BE2C (cell line): ENCODE measurements around the gene ZFP30.

Experiments
- DNase-seq: peaks from one replicate; pipeline ENCODE4 v3.0.0-alpha.2; 2020
- H3K27me3 ChIP-seq: fragments of 250-450 bp; sonication (Bioruptor Pico); 2 replicates; pipeline ENCODE4 v1.5.1; 2020; ENCODE audit warnings: mild to moderate bottlenecking
- H3K36me3 ChIP-seq: fragments of 250-450 bp; sonication (Bioruptor Pico); 2 replicates; pipeline ENCODE4 v1.5.1; 2020; ENCODE audit warnings: mild to moderate bottlenecking
- H3K4me1 ChIP-seq: fragments of 250-450 bp; sonication (Bioruptor Pico); 2 replicates; pipeline ENCODE4 v1.5.1; 2020
- H3K4me3 ChIP-seq: 2 replicates; pipeline ENCODE4 v1.5.1; 2011; ENCODE audit warnings: low read depth, low read length
- H3K9me3 ChIP-seq: fragments of 250-450 bp; sonication (Bioruptor Pico); 2 replicates; pipeline ENCODE4 v1.5.1; 2020
- CTCF ChIP-seq: IDR thresholded peaks from 2 replicates; pipeline ENCODE4 v1.5.1; 2012; ENCODE audit warnings: mild to moderate bottlenecking, low read depth, low read length

ZFP30 gene

GRCh38 chr19:37583340-37583739 lies 71.9 kb downstream of the ZFP30 start:
- DNase-seq, result no peak
- TF ChIP-seq CTCF, result peak; percentile 17
- Histone ChIP-seq H3K4me1 (no peaks in the 10 kb centered on the region), H3K27me3 (no peaks in the 10 kb centered on the region), H3K36me3 (peaks cover 4% of the 10 kb centered on the region; the same call in 1 of the 2 replicates), H3K4me3 (no peak overlapping the region), H3K9me3 (no peaks in the 10 kb centered on the region)

DNA sequence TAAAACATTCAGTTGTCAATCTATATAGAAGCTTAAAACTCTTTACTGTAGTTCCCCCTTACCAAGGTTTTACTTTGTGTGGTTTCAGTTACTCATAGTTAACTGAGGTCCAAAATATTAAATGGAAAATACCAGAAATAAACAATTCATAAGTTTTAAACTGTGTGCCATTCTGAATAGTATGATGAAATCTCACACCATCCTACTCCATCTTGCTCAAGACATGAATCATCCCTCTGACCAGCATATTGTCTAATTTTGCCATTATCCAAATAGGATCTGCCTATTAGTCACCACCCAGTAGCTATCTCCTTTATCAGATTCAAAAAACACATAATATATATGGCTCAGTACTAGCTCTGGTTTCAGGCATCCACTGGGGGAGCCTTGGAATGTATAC lies 83.1 kb downstream of the ZFP30 start:
- Histone ChIP-seq H3K9me3 (no peaks in the 10 kb centered on the region), H3K4me3 (no peak overlapping the region), H3K27me3 (no peaks in the 10 kb centered on the region), H3K36me3 (no peaks in the 10 kb centered on the region), H3K4me1 (no peaks in the 10 kb centered on the region)
- TF ChIP-seq CTCF, result no peak
- no peak for DNase-seq

DNA sequence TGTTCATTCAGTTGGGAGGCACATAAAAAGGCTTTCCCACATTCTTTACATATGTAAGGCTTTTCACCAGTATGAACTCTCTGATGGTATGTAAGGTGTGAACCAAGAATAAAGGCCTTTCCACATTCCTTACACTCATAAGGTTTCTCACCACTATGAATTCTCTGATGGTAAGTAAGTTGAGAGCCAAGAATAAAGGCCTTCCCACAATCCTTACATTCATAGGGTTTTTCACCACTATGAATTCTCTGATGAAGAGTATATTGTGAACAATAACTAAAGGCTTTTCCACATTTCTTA lies 89.9 kb downstream of the ZFP30 start:
- no peaks in the 10 kb centered on the region for H3K27me3 ChIP-seq
- peaks cover 9% of the 10 kb centered on the region; the same call in 1 of the 2 replicates for H3K36me3 ChIP-seq
- no peaks in the 10 kb centered on the region for H3K4me1 ChIP-seq
- H3K4me3 ChIP-seq, result no peak overlapping the region
- DNase-seq, result no peak
- TF ChIP-seq CTCF, result no peak
- peaks cover 6% of the 10 kb centered on the region for H3K9me3 ChIP-seq

DNA sequence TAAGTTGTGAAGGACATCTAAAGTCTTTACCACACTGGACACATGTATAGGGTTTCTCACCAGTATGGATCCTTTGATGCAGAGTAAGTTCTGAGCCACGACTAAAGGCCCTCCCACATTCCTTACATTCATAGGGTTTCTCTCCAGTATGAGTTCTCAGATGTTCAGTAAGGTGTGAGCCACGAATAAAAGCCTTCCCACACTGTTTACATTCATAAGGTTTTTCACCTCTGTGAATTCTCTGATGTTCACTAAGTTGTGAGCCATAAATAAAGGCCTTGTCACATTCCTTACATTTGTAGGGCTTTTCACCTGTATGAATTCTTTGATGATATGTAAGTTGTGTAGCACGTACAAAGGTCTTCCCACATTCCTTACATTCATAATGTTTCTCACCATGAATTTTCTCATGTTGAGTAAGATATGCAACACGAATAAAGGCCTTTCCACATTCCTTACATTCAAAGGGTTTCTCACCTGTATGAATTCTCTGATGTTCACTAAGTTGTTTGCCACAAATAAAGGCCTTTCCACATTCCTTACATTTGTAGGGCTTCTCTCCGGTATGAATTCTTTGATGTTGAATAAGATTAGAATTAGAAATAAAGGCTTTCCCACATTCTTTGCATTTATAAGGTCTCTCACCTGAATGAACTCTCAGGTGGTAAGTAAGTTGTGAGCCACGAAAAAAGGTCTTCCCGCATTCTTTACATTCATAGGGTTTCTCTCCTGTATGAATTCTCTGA lies 90.5 kb downstream of the ZFP30 start:
- Histone ChIP-seq H3K9me3 (peaks cover 6% of the 10 kb centered on the region), H3K4me1 (no peaks in the 10 kb centered on the region), H3K36me3 (peaks cover 9% of the 10 kb centered on the region; the same call in 1 of the 2 replicates), H3K27me3 (no peaks in the 10 kb centered on the region), H3K4me3 (no peak overlapping the region)
- no peak for TF ChIP-seq CTCF
- DNase-seq, result no peak
